ENCODE measurements around the gene UBE2N.
"Not testable (repeated sequence)": the region's sequence is repeated elsewhere in the genome, so short reads cannot be mapped to it uniquely, and the experiment has no call there.

Gene UBE2N

DNA sequence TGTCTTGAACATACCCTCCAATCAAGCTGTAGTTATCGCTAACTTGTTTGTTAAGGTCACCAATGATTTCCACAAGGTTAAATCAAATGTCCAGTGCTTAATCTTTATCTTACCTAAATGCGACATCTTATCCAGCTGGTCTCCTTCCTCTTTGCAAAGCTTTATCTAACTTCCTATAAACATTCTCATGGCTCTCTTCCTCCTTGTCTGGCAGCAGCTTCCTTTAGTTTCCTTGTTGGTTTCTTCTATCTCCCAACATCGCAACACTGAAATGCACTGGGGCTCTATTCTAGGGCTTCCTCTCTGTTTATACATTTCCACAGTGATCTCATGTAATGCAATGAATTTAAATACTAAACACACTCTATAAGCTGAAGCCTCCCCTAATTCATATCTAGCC lies 28.7 kb downstream of the UBE2N start:
- DNase-seq: no peak

DNA sequence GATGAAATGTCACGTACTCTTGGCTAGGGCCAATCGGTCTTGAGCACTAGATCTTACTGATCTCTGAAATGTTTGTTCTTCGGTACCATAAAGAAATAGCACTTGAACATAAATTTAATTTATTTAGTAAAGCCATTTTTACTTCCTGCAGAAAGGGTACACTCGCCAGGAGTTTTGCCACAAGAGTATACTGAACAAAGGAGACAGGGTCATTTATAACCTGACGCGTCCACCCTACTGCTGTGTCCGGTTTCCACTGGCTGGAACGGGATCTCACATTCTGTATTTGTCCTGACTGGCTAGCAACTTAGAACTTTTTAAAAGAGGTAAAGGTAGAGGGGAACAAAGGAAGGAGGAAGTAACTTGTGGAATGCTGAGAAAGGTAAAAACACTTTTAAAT lies 29.4 kb downstream of the UBE2N start:
- not testable (repeated sequence) for DNase-seq

DNA sequence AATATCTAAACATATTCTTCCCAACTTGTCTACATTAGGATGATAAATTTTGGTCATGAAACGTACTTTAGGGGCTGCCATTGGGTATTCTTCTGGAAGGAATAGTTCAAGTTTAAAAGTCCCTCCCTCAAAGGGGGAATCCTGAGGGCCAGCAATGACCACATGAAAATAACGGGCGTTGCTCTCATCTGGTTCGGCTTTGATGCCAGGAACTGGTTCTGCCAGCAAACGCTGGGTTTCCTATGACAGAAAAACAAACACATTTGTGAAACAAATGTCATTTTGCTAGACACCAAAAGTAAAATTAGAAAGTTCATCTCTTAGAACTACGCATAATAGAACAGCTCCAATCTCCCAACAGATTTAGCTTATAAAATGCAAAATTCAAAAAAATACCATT lies 30.7 kb downstream of the UBE2N start:
- not testable (repeated sequence) for DNase-seq

DNA sequence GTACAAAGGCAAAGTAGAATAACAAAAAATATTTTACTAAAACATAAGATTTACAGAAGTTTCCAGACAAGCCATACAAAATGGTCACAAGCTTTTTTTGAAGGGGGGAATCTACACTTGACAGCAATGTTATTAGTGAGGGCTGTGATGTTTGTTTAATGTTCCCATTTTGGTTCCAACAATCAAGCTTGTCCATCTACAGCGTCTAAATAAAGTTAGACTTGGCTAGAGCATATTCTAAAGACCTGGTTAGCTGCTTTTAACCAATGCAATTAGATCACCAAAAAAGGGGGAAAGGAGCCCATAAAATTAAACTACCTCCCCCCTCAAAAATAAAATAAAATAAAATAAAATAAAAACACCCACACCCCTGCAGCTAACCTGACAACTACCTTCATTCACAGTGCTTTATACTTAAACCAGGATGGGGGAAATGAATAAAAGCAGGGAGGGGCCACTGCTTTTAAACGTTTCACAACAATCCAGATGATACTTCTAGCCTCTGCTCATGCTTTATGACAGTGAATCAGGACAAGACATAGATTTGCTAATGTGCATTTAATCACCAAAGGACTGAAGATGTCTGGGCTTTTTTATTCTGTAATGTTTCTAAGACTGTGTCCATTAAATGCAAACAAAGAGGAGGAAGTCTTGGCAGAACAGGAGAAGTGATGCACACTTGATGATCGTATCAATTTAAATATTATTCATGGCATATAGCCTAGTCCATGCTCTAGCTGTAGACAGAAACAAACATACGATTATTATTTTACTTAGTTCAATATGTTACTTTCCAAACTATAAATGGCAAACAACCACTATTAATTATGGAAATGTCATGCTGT lies 32.2 kb downstream of the UBE2N start:
- not testable (repeated sequence) for DNase-seq

DNA sequence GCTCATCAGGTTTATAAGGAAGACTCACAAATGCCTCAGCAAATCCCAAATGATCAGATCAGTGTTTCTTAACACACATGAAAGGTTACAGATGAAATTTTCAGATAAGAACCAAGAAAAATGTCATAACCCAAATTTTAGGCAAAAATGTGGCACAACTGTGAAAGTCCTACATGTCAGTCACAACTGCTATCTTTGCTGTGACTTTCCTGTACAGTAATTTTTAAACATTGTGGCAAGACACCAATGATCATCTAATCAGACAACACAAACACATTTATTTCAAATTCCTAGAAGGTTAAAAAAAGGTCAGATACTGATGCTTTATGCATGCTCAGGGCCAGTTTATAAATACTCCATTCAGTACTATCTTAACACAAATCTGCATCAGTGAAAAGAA lies 32.9 kb downstream of the UBE2N start:
- no peak for DNase-seq

DNA sequence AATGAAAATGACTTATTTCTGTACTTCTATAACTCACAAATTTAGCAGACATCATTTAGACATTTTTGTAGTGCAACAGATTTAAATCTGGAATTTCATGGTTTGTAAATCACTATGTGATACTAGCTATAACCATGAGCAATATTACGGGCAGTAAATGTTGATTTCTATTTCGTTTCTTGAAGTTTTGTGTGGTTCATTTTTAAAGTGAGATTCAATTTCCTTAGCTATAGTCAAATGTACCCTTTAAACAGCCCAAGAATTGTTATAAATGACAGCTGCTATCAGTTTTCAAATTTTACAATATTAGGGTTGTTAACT lies 33.8 kb downstream of the UBE2N start:
- DNase-seq: no peak

DNA sequence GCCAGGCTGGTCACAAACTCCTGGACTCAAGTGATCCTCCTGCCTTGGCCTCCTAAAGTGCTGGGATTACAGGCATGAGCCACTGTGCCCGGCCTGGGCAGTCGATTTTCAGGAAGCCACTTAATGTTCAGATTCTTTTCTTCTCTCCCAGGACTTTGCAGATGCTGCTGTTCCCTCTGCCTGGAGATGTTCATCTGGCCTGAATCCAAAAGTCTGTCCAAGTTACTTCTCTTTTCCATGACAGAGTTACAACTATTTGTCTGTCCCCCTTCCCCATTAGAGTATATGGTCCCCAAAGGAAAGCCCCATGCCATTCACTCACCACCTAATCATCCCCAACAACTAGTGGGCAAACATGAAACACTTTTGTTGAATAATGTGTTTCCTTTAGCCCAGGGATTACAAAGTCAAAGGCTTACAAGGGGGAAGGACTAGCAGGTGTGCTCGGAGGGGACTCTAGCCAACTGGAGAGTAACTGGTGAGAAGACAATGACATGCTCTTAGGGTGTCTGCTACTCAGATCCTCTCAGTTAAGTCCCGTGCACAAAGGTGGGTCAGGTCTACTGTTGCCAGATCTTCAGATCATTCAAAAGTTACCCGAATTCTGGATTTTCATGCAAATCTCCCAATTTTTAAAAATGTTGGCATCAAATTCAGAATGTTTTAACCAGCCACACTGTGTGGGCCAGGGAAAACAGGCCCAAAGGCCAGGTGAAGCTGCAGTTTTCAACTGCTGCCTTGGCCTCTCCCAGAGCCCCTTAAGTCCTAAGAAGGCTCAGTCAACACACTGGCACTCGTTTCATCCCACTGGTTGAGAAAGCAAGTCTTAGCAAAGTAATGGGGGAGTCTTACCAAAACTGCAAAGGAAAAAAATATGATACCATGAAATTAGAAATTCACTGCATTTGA lies 34.4 kb downstream of the UBE2N start:
- no peak for DNase-seq

DNA sequence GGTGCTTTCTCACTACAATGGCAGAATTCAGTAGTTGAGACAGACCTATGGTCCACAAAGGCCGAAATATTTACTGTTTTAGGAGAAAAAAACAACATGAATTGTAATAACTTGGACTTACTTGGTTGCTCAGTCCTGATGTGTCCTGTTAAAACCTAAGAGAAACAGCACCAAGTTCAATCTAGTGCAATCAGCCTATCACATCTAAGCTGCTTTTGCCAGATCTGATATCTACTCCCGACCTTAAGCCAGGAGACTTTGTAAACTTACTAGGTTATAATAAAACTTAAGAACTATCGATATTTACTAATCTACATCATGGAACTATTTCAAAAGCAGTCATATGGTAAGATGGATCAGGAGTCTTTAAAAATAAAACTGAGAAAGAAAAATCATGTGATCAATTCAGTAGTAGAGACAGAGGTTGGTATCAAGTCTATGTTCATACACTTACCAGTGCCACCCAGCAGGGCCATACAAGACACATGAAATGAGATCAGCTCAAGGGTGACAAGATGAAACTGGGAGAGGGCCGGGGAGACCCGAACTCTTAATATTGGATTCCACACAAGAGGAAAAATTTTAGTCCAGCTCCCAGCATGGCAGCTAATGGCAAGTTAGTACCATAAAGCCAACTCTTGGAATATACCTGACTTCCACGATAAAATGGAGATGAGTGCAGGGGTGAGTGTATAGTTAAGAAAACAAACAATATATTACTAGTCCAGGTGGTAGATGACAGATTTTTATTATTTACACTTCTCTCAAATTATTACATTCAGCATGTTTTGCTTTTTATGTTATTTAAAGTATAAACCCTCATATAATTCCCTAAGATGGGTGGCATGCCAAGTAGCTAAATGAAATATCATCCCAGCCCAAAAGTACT lies 36.5 kb downstream of the UBE2N start:
- DNase-seq: no peak

DNA sequence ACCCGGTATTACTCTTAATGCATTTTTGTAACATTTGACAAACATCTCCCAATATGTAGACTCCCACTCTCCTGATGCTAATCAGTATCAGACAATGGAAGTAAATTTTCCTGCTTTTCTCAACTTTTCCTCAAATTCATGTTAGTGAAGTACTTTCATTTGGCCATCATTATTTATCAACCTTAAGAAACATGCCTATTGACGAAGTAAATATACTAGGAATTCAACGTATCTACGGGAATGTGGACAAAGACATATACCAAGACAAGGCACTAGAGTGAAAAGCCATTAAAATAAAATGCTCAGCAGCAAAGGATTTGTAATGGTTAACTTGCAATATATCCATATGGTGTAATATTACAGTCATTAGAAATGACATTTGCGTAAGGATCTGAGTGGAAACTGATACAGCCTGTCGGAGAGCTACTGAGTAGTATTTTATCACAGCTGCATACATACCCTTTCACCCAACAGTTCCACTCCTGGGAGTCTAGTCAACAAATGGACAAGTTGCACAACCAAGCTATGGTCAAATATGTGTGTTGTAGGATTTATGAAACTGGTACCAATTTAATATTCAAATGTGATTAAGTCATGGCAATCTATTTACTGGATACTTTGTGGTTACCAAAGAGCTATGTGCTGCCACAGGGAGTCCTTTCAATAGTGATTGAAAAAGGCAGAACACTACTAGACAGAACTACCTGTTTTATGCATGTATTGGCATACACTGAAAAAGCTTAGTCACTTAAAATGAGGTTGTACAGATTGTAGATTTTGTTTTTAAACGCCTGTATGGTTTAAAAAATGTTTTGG lies 37.6 kb downstream of the UBE2N start:
- no peak for DNase-seq

DNA sequence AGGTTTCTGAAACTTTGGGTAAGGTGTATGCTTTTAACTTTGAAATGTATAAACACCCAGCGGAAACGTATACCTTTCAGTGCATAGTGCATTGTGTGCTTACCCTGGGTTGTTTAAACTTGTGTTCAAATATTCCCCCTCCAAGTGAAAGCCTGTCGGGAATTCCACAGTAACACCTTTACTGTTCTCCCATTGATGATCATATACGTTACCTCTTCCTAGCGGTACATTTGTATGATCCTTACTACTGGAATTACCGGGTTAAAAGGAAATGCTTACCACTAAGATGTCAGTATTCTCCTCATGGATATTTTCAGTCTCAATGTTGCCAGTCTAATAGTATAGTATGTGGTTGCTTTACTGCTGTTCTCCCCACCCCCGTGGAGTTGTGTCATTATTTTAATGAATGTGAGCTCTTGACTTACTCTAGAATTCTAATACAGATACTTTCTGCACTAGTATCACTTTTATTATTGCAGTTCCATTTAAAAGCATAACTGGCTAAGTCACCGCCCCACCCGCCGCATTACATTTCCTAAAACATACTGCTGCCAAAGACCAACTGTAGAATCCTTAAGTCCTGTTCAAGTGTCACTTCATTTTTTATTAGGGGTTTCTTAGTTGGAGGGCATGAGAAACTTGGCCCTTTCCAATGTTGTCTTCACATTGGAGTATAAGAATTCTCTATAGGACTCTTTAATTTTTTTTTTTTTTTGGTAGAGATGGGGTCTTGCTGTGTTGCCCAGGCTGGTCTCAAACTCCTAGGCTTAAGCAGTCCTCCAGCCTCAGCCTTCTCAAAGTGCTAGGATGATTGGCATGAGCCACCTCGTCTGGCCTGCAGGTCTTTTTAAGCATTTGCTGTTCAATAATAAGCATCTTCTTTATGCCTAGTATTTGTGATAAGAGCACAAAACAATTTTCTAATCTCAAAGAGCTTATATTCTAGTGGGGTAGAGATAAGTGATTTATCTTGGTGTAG lies 39.1 kb downstream of the UBE2N start:
- no peak for DNase-seq

DNA sequence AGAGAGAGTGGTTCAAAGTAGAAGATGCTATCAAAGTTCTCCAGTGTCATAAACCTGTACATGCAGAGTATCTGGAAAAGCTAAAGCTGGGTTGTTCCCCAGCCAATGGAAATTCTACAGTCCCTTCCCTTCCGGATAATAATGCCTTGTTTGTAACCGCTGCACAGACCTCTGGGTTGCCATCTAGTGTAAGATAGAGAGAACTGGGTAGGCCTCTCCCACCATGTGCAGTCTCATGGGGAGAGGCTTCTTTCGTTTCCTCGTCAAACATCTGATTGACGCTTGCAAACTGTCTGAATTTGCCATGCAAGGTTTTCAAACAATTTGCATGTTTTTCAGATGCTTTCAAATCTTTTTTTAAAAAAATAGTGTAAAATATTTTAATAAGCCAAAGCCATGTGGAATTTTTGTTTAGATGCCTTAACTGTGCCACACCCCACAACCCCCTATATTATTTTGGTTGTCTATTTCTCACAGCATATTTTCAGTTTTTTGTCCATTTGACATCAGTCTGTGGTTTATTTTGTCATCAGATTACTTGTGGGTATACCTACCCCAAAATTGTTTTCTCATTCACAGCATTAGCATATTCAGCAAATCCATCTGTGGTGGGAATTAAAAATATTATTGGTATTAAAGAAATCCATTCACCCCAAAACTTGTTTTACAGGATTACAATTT lies 42.4 kb downstream of the UBE2N start:
- not testable (repeated sequence) for DNase-seq

DNA sequence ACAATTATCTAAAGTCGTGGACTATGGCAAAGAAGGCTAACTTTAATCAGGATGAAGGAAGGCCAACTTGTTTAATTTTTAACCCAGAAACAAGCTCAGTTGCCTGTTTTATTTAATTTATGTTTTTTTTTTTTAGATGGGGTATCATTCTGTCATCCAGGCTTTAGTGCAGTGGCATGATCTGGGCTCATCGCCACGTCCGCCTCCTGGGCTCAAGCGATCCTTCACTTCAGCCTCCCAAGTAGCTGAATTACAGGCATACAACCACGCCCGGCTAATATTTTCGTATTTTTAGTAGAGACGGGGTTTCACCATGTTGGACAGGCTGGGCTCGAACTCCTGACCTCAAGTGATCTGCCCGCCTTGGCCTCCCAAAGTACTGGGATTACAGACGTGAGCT lies 44.3 kb downstream of the UBE2N start:
- no peak for DNase-seq

DNA sequence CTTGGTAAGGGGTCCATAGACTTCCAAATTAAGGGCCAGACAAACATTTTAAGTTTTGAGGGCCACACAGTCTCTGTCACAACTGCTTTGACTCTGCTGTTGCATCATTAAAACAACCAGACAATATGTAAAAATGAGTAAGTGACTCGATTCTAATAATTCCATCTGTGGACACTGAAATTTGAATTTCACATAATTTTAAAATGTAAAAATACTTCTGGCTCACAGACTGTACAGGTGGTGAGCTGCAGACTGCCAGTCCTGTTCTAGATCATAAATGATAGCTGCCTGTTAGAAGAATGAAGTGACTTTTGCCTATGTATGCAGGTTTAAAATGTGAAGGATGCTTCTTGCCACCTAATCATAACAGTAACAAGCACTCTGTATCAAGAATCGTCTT lies 48.3 kb downstream of the UBE2N start:
- no peak for DNase-seq

DNA sequence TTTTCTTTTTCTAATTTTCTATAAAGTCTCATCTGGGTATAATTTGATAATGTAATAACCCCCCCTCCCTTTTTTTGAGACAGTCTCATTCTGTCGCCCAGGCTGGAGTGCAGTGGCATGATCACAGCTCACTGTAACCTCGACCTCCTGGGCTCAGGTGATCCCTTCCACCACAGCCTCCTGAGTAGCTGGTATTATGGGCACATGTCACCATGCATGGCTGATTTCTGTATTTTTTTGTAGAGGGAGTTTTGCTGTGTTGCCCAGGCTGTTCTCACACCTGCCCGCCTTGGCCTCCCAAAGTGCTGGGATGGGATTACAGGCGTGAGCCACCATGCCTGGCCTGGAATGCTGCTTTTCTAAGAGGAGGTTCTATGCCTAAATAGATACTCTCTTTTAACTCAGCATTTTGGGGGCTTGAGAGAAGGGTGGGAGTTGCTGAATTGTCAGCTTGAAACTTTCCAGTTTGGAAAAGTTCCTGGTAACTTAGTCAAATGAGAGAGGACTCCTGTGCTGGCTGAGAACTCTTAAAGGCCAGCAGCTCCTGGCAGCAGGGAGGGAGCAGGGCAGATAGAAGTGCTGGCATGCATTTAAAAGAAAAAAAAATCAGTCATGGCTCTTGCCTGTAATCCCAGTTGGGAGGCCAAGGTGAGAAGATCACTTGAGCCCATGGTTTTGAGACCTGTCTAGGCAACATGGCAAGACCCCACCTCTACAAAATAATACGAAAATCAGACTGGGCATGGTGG lies 51.0 kb downstream of the UBE2N start:
- DNase-seq: peak; percentile 31

DNA sequence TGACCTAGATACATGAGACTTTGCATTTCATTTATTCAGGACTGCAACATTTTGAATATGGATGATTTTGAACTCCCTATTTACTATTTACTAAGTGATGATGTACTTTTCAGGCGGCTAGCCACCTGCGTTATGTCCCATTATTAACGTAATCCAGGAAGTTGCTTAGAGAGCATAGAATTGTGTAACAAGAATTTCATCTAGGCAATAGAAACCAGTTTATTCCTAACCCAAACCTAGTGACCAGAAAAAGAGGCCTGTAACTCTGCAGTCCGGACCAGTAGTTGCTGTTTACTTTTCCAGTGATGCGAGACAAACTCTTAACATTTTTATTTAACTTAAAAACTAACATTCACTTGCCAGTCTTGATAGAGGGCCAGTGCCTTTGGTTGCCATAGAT lies 51.7 kb downstream of the UBE2N start:
- no peak for DNase-seq

DNA sequence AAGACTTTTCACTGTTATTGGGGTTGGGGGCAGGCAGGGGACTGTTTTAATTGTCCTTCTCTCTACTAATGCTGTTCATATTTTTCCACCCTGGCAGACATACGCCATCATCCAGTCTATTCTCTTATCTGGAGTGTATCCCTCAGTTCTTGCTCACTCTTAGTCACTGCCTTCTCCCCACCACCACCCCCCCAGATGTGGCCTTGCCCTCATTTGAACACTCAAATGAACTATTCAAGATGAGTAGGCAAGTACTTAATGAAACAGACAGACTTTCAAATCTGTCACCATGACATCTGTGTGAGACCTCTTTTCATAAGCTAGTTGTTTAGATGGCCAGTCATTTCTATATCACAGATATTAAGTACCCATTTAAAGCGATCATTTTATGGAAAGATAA lies 54.0 kb downstream of the UBE2N start:
- no peak for DNase-seq

DNA sequence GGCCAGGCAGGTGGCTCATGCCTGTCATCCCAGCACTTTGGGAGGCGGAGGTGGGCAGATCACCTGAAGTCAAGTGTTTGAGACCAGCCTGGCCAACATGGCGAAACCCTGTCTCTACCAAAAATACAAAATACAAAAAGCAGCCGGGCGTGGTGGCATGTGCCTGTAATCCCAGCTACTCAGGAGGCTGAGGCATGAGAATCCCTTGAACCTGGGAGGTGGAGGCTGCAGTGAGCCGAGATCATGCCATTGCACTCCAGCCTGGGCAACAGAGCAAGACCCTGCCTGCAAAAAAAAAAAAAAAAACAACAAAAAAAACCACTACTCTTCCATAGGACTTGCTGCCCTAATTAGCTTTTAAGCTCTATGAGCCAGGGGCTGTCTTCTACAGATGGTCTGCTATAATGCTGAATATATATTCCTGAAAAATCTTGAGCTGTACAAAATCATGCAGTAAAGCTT lies 59.7 kb downstream of the UBE2N start:
- not testable (repeated sequence) for DNase-seq

DNA sequence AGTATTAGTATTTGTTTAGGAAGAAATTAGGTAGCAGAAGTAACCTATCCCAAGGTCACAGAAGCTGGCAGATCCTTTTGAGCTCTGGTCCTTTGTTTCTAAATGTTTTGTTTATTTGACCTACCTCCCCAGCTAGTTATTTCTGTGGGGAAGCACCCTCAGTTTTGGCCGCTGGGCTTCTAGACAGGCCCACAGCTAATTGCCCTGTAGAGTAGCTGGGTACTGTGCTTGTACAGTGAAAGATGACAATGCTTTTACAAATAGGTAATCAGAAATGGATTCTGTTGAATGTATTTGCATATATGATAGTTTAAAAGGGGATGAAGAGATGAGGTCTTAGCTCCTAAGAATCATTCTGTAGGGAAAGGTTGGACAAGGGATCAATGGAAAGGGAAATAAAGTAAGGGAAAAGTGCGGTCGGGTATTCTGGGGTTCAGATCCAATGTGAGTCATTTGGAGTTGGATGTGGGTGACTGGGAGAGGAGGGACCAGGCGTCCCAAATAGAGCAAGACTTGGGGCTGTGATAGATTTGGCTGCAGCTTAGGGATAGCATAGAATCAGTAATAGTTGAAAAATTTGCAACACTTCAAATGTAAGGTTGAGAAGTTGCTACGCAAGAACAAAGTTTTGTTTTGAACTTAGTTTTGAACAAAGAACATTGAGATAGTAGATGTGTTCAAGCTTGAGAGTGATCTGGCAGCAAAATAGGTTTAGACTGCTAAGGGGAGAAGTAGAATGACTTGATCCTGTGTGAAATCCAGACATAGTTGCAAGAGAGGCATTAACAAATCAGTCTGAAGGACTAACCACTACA lies 60.4 kb downstream of the UBE2N start:
- DNase-seq: no peak

All from right kidney (tissue), 1 donor.